ENCODE results near the gene MADD. TPM values are rescaled to one million over a fixed set of nuclear protein-coding genes. Genes with fewer than 3 reads are reported as not detected.

MADD gene
- total RNA-seq, 1 experiment from 2014 or later: 31.2 TPM

DNA sequence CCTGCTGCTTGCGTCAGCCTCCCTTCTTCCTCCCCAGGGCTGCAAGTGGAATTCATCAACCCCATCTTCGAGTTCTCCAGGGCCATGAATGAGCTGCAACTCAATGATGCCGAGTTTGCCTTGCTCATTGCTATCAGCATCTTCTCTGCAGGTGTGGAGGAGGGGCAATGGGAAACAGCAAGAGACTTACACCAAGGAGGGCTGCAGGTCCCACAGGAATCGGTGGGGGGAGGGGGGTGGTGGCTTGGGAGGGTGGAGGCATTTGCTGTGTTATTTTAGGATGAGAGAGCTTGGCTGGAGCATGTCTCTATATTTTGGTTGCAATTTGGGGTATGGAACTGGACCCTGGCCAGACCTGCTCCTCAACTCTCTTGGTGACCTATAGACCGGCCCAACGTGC lies 2.1 kb upstream of the MADD start:
- H3K9ac ChIP-seq (ENCODE audit: low read length): no peak overlapping the region
- no peak overlapping the region for H2AFZ ChIP-seq (ENCODE audit: low read length)
- no peaks in the 10 kb centered on the region for H3K36me3 ChIP-seq (ENCODE audit: insufficient read depth, low read length)
- H3K9me3 ChIP-seq (ENCODE audit: low read length): no peaks in the 10 kb centered on the region
- H3K4me2 ChIP-seq (ENCODE audit: low read depth, low read length, poor library complexity, severe bottlenecking): no peak overlapping the region
- H4K20me1 ChIP-seq (ENCODE audit: insufficient read depth, low read depth, low read length): peaks cover 24% of the 10 kb centered on the region
- H3K4me3 ChIP-seq (ENCODE audit: low read length): no peak overlapping the region
- H3K27me3 ChIP-seq (ENCODE audit: low read length): no peaks in the 10 kb centered on the region
- no peaks in the 10 kb centered on the region for H3K9me2 ChIP-seq (replicated peaks; ENCODE audit: insufficient read depth, low read length)
- no peak for DNase-seq
- H3K4me1 ChIP-seq (ENCODE audit: low read length): peaks cover 52% of the 10 kb centered on the region
- H3K79me2 ChIP-seq (ENCODE audit: low read length): peaks cover 26% of the 10 kb centered on the region
- H3K27ac ChIP-seq (ENCODE audit: low read length): no peak overlapping the region

DNA sequence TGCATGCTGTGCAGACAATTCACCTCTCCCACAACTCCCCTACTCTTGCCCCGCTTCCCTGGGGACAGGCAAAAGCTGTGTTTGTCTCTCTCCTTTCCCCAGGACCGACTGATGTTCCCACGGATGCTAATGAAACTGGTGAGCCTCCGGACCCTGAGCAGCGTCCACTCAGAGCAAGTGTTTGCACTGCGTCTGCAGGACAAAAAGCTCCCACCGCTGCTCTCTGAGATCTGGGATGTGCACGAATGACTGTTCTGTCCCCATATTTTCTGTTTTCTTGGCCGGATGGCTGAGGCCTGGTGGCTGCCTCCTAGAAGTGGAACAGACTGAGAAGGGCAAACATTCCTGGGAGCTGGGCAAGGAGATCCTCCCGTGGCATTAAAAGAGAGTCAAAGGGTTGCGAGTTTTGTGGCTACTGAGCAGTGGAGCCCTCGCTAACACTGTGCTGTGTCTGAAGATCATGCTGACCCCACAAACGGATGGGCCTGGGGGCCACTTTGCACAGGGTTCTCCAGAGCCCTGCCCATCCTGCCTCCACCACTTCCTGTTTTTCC lies 1.4 kb upstream of the MADD start:
- peaks cover 32% of the 10 kb centered on the region for H3K79me2 ChIP-seq (ENCODE audit: low read length)
- H3K4me2 ChIP-seq (ENCODE audit: low read depth, low read length, poor library complexity, severe bottlenecking): peak overlapping the region; percentile 84
- peaks cover 55% of the 10 kb centered on the region for H3K4me1 ChIP-seq (ENCODE audit: low read length)
- peak overlapping the region; percentile 85 for H3K9ac ChIP-seq (ENCODE audit: low read length)
- peak overlapping the region; percentile 86 for H3K27ac ChIP-seq (ENCODE audit: low read length)
- DNase-seq: no peak
- no peaks in the 10 kb centered on the region for H3K9me2 ChIP-seq (replicated peaks; ENCODE audit: insufficient read depth, low read length)
- peaks cover 27% of the 10 kb centered on the region for H4K20me1 ChIP-seq (ENCODE audit: insufficient read depth, low read depth, low read length)
- H3K27me3 ChIP-seq (ENCODE audit: low read length): no peaks in the 10 kb centered on the region
- H2AFZ ChIP-seq (ENCODE audit: low read length): peak overlapping the region; percentile 68
- no peaks in the 10 kb centered on the region for H3K36me3 ChIP-seq (ENCODE audit: insufficient read depth, low read length)
- H3K9me3 ChIP-seq (ENCODE audit: low read length): no peaks in the 10 kb centered on the region
- peak overlapping the region; percentile 78 for H3K4me3 ChIP-seq (ENCODE audit: low read length)

DNA sequence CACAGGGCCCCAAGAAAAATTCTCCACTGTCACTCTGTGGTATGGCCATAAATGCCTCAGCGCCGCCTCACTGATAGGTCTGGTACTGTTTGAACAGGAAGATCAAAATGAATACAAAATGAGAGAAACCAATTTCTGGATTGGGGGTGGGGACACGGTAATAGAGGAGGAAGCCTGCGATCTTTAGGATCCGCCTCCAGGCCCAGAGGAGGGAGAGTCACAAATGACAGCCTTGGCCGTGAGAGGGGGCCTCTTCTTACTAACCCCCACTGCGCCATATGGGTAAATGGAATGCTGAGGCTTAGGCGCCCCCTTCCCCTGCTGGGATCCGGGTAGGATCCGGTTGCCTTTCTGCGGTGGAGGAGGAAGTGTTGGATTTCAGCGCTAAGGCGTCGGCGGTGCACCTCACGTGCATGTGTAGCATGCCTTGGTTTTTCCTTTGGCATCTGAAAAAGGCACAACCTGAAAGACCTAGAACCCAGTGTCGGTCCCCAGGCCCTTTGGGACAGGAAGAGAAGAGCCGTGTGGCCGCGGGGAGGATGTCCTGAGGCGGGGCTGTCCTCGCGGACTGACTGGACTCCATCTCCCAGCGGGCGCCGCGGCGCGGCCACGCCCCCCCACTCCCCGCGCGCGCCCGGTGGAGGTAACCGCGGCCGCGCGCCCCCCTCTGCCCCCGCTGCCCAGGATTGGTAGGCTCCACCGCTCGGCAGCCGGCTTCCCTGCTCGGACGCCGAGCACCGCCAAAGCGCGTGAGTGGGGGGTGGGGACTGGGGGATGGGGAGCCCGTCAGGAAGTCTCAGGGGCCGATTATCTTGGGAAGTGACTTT lies 718 bp upstream of the MADD start:
- H3K27ac ChIP-seq (ENCODE audit: low read length): peak overlapping the region; percentile 86
- no peaks in the 10 kb centered on the region for H3K9me3 ChIP-seq (ENCODE audit: low read length)
- H3K4me2 ChIP-seq (ENCODE audit: low read depth, low read length, poor library complexity, severe bottlenecking): peak overlapping the region; percentile 84
- peak overlapping the region; percentile 85 for H3K9ac ChIP-seq (ENCODE audit: low read length)
- H4K20me1 ChIP-seq (ENCODE audit: insufficient read depth, low read depth, low read length): peaks cover 34% of the 10 kb centered on the region
- DNase-seq: peak; percentile 95
- peaks cover 55% of the 10 kb centered on the region for H3K4me1 ChIP-seq (ENCODE audit: low read length)
- H3K27me3 ChIP-seq (ENCODE audit: low read length): no peaks in the 10 kb centered on the region
- no peaks in the 10 kb centered on the region for H3K36me3 ChIP-seq (ENCODE audit: insufficient read depth, low read length)
- peak overlapping the region; percentile 68 for H2AFZ ChIP-seq (ENCODE audit: low read length)
- H3K4me3 ChIP-seq (ENCODE audit: low read length): peak overlapping the region; percentile 78
- peaks cover 39% of the 10 kb centered on the region for H3K79me2 ChIP-seq (ENCODE audit: low read length)
- no peaks in the 10 kb centered on the region for H3K9me2 ChIP-seq (replicated peaks; ENCODE audit: insufficient read depth, low read length)

DNA sequence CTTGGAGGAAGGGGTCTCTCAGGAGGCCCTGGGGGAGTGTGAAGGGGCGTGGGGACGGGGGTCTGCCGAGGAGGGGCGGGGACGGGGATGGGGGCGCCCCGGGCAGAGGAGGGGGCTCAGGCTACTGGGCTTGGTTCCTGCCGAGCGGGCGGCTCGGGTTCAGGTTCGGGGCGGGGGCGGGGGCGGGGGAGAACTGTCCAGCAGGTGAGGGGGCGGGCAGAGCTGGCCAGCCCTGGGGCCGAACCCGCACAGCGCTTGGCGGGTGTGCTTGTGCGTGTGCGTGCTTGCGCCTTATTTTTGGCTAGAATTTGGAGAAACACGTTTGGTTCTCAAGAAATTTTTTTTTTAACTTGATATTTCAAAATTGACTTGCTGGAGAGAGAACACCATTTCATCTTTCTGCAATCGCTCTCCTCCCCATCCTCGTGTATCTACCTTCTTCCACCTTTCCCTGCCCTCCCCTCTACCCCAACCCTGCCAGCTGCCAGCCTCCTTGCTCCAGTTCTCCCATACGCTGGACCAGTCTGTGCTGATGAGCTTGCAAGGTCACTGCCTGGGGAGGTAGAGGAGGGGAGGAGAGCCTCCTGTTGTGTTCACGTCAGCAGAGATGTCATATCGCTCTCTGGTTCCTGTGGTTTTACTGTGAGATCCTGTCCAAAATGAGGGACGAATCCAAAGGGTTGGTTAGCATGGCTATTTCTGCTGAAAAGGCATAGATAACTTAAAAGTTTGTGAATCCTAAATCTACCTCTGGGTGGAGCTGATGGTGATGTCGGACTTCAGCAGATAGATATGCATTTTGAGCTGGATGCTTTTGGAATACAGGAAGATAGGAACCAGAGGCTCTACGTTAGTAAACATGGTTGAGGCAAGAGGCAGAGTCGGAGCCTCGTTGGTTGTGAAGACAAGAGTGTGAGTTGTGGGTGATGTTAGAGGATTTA lies 668 bp downstream of the MADD start:
- H3K9me2 ChIP-seq (replicated peaks; ENCODE audit: insufficient read depth, low read length): no peaks in the 10 kb centered on the region
- H3K79me2 ChIP-seq (ENCODE audit: low read length): peaks cover 50% of the 10 kb centered on the region

DNA sequence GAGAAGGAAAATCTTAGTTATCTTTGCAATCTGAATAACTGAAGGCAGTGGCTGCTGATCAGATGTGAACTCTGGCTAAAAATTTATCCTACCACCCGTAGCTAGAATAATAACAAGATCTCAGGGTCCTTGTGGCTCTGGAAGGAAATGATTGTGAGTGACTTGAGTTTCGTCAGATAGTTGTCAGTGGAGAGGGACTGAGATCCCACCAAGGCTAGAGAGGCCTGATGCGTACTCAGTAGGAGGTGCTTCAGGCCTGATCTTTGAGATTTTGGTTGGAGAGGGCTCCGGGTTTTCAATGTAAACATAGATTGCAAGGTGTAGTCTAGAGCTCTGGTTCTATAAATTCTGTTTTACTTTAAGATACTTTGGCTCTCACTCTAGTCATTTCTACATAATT lies 1.4 kb downstream of the MADD start:
- no peaks in the 10 kb centered on the region for H3K9me3 ChIP-seq (ENCODE audit: low read length)
- H3K27me3 ChIP-seq (ENCODE audit: low read length): no peaks in the 10 kb centered on the region
- no peak overlapping the region for H2AFZ ChIP-seq (ENCODE audit: low read length)
- peak overlapping the region; percentile 78 for H3K4me3 ChIP-seq (ENCODE audit: low read length)
- DNase-seq: peak; percentile 55
- peaks cover 56% of the 10 kb centered on the region for H3K79me2 ChIP-seq (ENCODE audit: low read length)
- no peaks in the 10 kb centered on the region for H3K9me2 ChIP-seq (replicated peaks; ENCODE audit: insufficient read depth, low read length)
- H4K20me1 ChIP-seq (ENCODE audit: insufficient read depth, low read depth, low read length): peaks cover 40% of the 10 kb centered on the region
- peaks cover 12% of the 10 kb centered on the region; the same call in 1 of the 2 replicates for H3K36me3 ChIP-seq (ENCODE audit: insufficient read depth, low read length)
- H3K9ac ChIP-seq (ENCODE audit: low read length): peak overlapping the region; percentile 85
- peaks cover 43% of the 10 kb centered on the region for H3K4me1 ChIP-seq (ENCODE audit: low read length)
- peak overlapping the region; percentile 86 for H3K27ac ChIP-seq (ENCODE audit: low read length)
- H3K4me2 ChIP-seq (ENCODE audit: low read depth, low read length, poor library complexity, severe bottlenecking): peak overlapping the region; percentile 84

More for the DNA sequence above, 668 bp downstream of the MADD start:
- Histone ChIP-seq H3K36me3 (ENCODE audit: insufficient read depth, low read length) (0 out of 2 replicates have a peak, but pooled peaks cover 5% of the 10 kb centered on the region), H4K20me1 (ENCODE audit: insufficient read depth, low read depth, low read length) (peaks cover 40% of the 10 kb centered on the region), H3K4me3 (ENCODE audit: low read length) (peak overlapping the region; percentile 78), H3K9ac (ENCODE audit: low read length) (peak overlapping the region; percentile 85), H3K4me1 (ENCODE audit: low read length) (peaks cover 50% of the 10 kb centered on the region), H3K4me2 (ENCODE audit: low read depth, low read length, poor library complexity, severe bottlenecking) (peak overlapping the region; percentile 84), H3K27ac (ENCODE audit: low read length) (peak overlapping the region; percentile 86), H3K9me3 (ENCODE audit: low read length) (no peaks in the 10 kb centered on the region), H3K27me3 (ENCODE audit: low read length) (no peaks in the 10 kb centered on the region), H2AFZ (ENCODE audit: low read length) (no peak overlapping the region)
- peak; percentile 62 for DNase-seq

DNA sequence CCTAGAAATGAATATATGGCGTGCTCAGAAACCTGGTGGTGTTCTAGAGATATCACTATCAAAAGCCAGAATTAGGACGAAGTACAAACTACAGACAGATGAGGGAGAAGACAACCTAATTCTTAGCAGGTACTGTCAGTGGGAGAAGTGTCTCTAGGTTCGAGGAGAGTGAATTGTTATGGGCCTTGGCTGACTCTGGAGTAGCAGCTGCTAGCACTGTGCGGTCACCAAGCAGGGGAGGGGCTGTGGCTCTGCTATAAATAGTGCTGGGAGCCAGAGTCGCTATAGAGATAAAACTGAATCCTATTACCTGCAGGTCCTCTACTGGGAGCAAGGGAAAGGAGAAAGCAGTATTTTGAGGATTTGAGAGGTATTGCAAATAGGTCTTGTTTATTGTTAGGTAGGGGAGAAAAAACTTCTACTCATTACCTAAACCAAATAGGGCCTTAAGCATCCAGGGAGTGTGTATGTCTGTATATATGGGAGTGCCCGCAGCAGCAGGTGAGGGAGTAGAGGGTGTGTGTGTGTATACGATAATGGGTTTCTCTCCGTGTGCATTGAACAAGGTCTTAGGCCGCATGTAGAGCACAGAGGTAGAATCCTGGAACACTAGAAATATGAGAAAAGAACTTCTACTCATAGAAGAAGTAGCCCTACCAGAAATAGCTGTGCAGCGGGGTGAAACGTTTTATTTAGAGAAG lies 2.2 kb downstream of the MADD start:
- Histone ChIP-seq H3K9ac (ENCODE audit: low read length) (peak overlapping the region; percentile 85), H3K36me3 (ENCODE audit: insufficient read depth, low read length) (peaks cover 20% of the 10 kb centered on the region), H3K27ac (ENCODE audit: low read length) (peak overlapping the region; percentile 86), H3K27me3 (ENCODE audit: low read length) (no peaks in the 10 kb centered on the region), H4K20me1 (ENCODE audit: insufficient read depth, low read depth, low read length) (peaks cover 40% of the 10 kb centered on the region), H3K4me3 (ENCODE audit: low read length) (peak overlapping the region; percentile 78), H3K79me2 (ENCODE audit: low read length) (peaks cover 56% of the 10 kb centered on the region), H2AFZ (ENCODE audit: low read length) (no peak overlapping the region), H3K9me2 (replicated peaks; ENCODE audit: insufficient read depth, low read length) (no peaks in the 10 kb centered on the region), H3K4me2 (ENCODE audit: low read depth, low read length, poor library complexity, severe bottlenecking) (peak overlapping the region; percentile 84), H3K4me1 (ENCODE audit: low read length) (peaks cover 43% of the 10 kb centered on the region), H3K9me3 (ENCODE audit: low read length) (no peaks in the 10 kb centered on the region)
- peak; percentile 65 for DNase-seq

DNA sequence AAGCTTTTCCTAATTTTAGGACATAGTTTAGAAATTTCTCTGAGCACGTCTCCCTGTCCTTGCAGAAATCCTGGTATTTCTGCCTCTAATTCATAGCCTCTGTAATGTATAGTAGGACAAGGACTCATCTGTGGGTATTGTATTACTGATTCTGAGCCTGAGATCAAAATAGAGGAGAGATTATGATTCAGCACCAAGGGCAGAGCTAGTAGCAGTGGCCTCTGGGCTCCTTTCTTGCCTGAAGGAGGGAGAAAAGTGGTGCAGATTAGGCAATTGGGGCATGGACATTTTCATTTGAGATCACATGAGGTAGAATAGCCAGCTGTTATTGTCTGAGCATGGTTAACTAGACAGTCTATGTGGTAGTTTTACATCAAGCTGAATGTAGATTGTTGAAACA lies 2.8 kb downstream of the MADD start:
- H3K9ac ChIP-seq (ENCODE audit: low read length): peak overlapping the region; percentile 85; the same call in 1 of the 2 replicates
- H3K27ac ChIP-seq (ENCODE audit: low read length): peak overlapping the region; percentile 86
- peaks cover 40% of the 10 kb centered on the region for H4K20me1 ChIP-seq (ENCODE audit: insufficient read depth, low read depth, low read length)
- DNase-seq: peak; percentile 78
- H3K79me2 ChIP-seq (ENCODE audit: low read length): peaks cover 56% of the 10 kb centered on the region
- no peaks in the 10 kb centered on the region for H3K27me3 ChIP-seq (ENCODE audit: low read length)
- no peaks in the 10 kb centered on the region for H3K9me3 ChIP-seq (ENCODE audit: low read length)
- peaks cover 43% of the 10 kb centered on the region for H3K4me1 ChIP-seq (ENCODE audit: low read length)
- no peak overlapping the region for H2AFZ ChIP-seq (ENCODE audit: low read length)
- H3K4me2 ChIP-seq (ENCODE audit: low read depth, low read length, poor library complexity, severe bottlenecking): peak overlapping the region; percentile 84
- H3K4me3 ChIP-seq (ENCODE audit: low read length): peak overlapping the region; percentile 78; the same call in 1 of the 2 replicates
- peaks cover 24% of the 10 kb centered on the region for H3K36me3 ChIP-seq (ENCODE audit: insufficient read depth, low read length)
- no peaks in the 10 kb centered on the region for H3K9me2 ChIP-seq (replicated peaks; ENCODE audit: insufficient read depth, low read length)

All from Karpas-422 (cell line).